Keratinocyte (primary cell): Measurements from ENCODE around the gene ROR2. TPM values are rescaled to one million over a fixed set of nuclear protein-coding genes. Genes with fewer than 3 reads are reported as not detected.

Experiments used
- DNase-seq: peaks from one replicate; pipeline ENCODE4 v3.0.0-alpha.2; 2011; ENCODE audit warnings: low read depth, missing footprints, low spot score
- FAIRE-seq: peaks from 2 replicates; lab custom pipeline; 2011; peaks lifted over from hg19 to GRCh38; lab: Jason Lieb, UNC
- H2AFZ ChIP-seq: 2 replicates; pipeline ENCODE4 v1.6.0; 2012; ENCODE audit warnings: low read length, control low read depth, inconsistent platforms; ENCODE audit not compliant: control insufficient read depth
- H3K27ac ChIP-seq: 2 replicates; pipeline ENCODE4 v1.5.1; 2011; ENCODE audit warnings: low read length; ENCODE audit not compliant: control insufficient read depth, insufficient read depth
- H3K27me3 ChIP-seq: 3 replicates; pipeline ENCODE4 v1.6.0; 2011; ENCODE audit warnings: low read length; ENCODE audit not compliant: control insufficient read depth, insufficient read depth; ENCODE audit errors: extremely low read depth
- H3K36me3 ChIP-seq, 2 experiments: 2 replicates in 1 of 2; 3 replicates in 1 of 2; pipeline ENCODE4 v1.5.1; 2011; ENCODE audit warnings: low read length in 2 of 2, mild to moderate bottlenecking in 1 of 2; ENCODE audit not compliant: control insufficient read depth in 2 of 2, insufficient read depth in 2 of 2; ENCODE audit errors: extremely low read depth in 1 of 2
- H3K4me1 ChIP-seq: 3 replicates; pipeline ENCODE4 v1.5.1; 2011; ENCODE audit warnings: low read length; ENCODE audit not compliant: control insufficient read depth, insufficient read depth; ENCODE audit errors: extremely low read depth
- H3K4me2 ChIP-seq: 3 replicates; pipeline ENCODE4 v1.6.0; 2011; ENCODE audit warnings: low read depth, low read length; ENCODE audit not compliant: control insufficient read depth, insufficient read depth; ENCODE audit errors: extremely low read depth
- H3K4me3 ChIP-seq, 3 experiments: fragments of 200-600 bp in 1 of 3; sonication (generic) in 1 of 3; 2 replicates in 2 of 3; 3 replicates in 1 of 3; pipeline ENCODE4 v1.5.1; 2011 to 2016; ENCODE audit warnings: low read length in 3 of 3, mild to moderate bottlenecking in 3 of 3, control low read depth in 2 of 3, inconsistent platforms in 1 of 3, low read depth in 1 of 3, mixed read lengths in 1 of 3, mixed run types in 1 of 3, moderate library complexity in 1 of 3; ENCODE audit not compliant: control insufficient read depth in 2 of 3, insufficient read depth in 2 of 3; ENCODE audit errors: extremely low read depth in 1 of 3
- H3K79me2 ChIP-seq: 2 replicates; pipeline ENCODE4 v1.6.0; 2012; ENCODE audit warnings: low read length; ENCODE audit not compliant: control insufficient read depth, insufficient read depth
- H3K9ac ChIP-seq: 3 replicates; pipeline ENCODE4 v1.6.0; 2011; ENCODE audit warnings: low read length; ENCODE audit not compliant: control insufficient read depth, insufficient read depth; ENCODE audit errors: extremely low read depth
- H3K9me1 ChIP-seq: 3 replicates; pipeline ENCODE4 v1.6.0; 2011; ENCODE audit warnings: low read length; ENCODE audit not compliant: control insufficient read depth, insufficient read depth; ENCODE audit errors: extremely low read depth
- H3K9me3 ChIP-seq: 2 replicates; pipeline ENCODE4 v1.5.1; 2012; ENCODE audit warnings: low read depth, low read length; ENCODE audit not compliant: control insufficient read depth
- H4K20me1 ChIP-seq: 3 replicates; pipeline ENCODE4 v1.6.0; 2011; ENCODE audit warnings: low read length; ENCODE audit not compliant: control insufficient read depth, insufficient read depth; ENCODE audit errors: extremely low read depth
- EZH2 ChIP-seq: IDR thresholded peaks from one replicate; pipeline ENCODE4 v1.6.1; 2012; ENCODE audit warnings: inconsistent platforms, mild to moderate bottlenecking, low read length, moderate library complexity
- dilution Hi-C: fragments of 300-500 bp; cut with MboI; formaldehyde crosslinking; loops from one replicate; pipeline ENCODE4 v1.7.0; 2020; ENCODE audit warnings: low sequenced_read_pairs; ENCODE audit not compliant: extremely low pct_ligation_motif_present
- polyA plus RNA-seq, 5 experiments: library from polyadenylated mRNA; depleted of rRNA in 3 of 5; stranded (reverse) in 3 of 5; stranded (forward) in 1 of 5; unstranded in 1 of 5; fragments of >200 nt; gene quantifications; 1 replicate in 1 of 5; 2 replicates in 3 of 5; 3 replicates in 1 of 5; pipeline versions ENCODE4 v1.2.1 to v1.2.3, GENCODE V29; 2011 to 2012; ENCODE audit warnings: missing spikeins in 2 of 5, low read depth in 1 of 5, low replicate concordance in 1 of 5
- TF ChIP-seq, protein P1 (sequence below), 3 experiments: IDR thresholded peaks in 1 of 3; conservative IDR thresholded peaks in 1 of 3; optimal IDR thresholded peaks in 1 of 3; 2 replicates in 2 of 3; 3 replicates in 1 of 3; pipeline versions ENCODE3 to v1.5.1; 2011; ENCODE audit warnings: low read length in 3 of 3, mild to moderate bottlenecking in 3 of 3, moderate library complexity in 2 of 3, control low read depth in 1 of 3, inconsistent platforms in 1 of 3; ENCODE audit not compliant: insufficient read depth in 2 of 3; ENCODE audit errors: extremely low read depth in 1 of 3

The ROR2 gene
- polyA plus RNA-seq, 1 donor (not counting 4 experiments of a cell fraction or from before 2014, with no cell fraction given) = 0.22 TPM

DNA sequence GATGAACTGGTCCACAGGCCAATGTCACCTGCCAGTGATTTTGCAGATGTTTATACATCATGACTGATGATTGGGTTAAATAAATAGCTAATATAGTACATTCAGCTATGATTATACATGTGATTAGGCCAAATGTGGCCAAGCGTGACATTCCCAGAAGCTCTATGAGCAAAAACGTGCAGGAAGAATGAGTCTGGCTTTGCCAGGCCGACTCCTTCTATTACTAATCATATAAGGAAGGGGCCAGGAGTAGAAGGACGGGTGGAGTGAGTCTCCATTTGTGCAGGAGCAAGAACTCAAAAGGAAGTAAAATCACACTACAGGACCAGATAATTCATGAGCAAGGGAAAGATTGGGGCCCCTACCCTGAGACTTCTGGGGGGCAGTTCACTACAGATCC is 178.2 kb downstream of the ROR2 start:
- H3K9me1 ChIP-seq = no peaks in the 10 kb centered on the region
- H3K9ac ChIP-seq = no peak overlapping the region
- FAIRE-seq (no peak), DNase-seq (no peak)
- peaks cover 11% of the 10 kb centered on the region for H3K27me3 ChIP-seq
- H3K36me3 ChIP-seq = no peaks in the 10 kb centered on the region
- H3K27ac ChIP-seq = no peak overlapping the region
- no peak for TF ChIP-seq EZH2
- TF ChIP-seq, protein P1, sequence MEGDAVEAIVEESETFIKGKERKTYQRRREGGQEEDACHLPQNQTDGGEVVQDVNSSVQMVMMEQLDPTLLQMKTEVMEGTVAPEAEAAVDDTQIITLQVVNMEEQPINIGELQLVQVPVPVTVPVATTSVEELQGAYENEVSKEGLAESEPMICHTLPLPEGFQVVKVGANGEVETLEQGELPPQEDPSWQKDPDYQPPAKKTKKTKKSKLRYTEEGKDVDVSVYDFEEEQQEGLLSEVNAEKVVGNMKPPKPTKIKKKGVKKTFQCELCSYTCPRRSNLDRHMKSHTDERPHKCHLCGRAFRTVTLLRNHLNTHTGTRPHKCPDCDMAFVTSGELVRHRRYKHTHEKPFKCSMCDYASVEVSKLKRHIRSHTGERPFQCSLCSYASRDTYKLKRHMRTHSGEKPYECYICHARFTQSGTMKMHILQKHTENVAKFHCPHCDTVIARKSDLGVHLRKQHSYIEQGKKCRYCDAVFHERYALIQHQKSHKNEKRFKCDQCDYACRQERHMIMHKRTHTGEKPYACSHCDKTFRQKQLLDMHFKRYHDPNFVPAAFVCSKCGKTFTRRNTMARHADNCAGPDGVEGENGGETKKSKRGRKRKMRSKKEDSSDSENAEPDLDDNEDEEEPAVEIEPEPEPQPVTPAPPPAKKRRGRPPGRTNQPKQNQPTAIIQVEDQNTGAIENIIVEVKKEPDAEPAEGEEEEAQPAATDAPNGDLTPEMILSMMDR (optimal IDR thresholded peaks at IDR 0.05 in 1 of 3, IDR thresholded peaks at IDR 0.05 in 1 of 3, conservative IDR thresholded peaks at IDR 0.05 in 1 of 3; ENCODE audit: extremely low read depth in 1 of 3, insufficient read depth in 2 of 3, low read length in 3 of 3) = no peak
- H3K79me2 ChIP-seq = no peaks in the 10 kb centered on the region
- no peak overlapping the region for H3K4me2 ChIP-seq
- no peaks in the 10 kb centered on the region for H4K20me1 ChIP-seq
- peaks cover 21% of the 10 kb centered on the region for H3K4me1 ChIP-seq
- no peak overlapping the region for H2AFZ ChIP-seq
- H3K9me3 ChIP-seq = no peaks in the 10 kb centered on the region
- dilution Hi-C loops = loop anchor here (10.0 kb wide), 1 partner anchor 253 kb away; no protein-coding TSS in a partner anchor
- no peak overlapping the region for H3K4me3 ChIP-seq

- no peak overlapping the region for H3K9ac ChIP-seq
- dilution Hi-C loops = loop anchor here (10.0 kb wide), 1 partner anchor 254 kb away; no protein-coding TSS in a partner anchor
- H3K9me1 ChIP-seq = no peaks in the 10 kb centered on the region
- peak overlapping the region in 1 of 3 experiments; percentile 17 for H3K4me3 ChIP-seq
- peaks cover 6% of the 10 kb centered on the region for H3K27me3 ChIP-seq
- peak; percentile 73 for FAIRE-seq
- H3K36me3 ChIP-seq = no peaks in the 10 kb centered on the region
- peak overlapping the region; percentile 37 for H3K27ac ChIP-seq
- H2AFZ ChIP-seq = no peak overlapping the region
- H3K4me2 ChIP-seq = peak overlapping the region; percentile 60
- H3K4me1 ChIP-seq = peaks cover 21% of the 10 kb centered on the region
- H4K20me1 ChIP-seq = no peaks in the 10 kb centered on the region
- no peaks in the 10 kb centered on the region for H3K9me3 ChIP-seq
- no peak for DNase-seq
- H3K79me2 ChIP-seq = no peaks in the 10 kb centered on the region
- TF ChIP-seq EZH2 = no peak
- TF ChIP-seq, protein P1 (optimal IDR thresholded peaks at IDR 0.05 in 1 of 3, IDR thresholded peaks at IDR 0.05 in 1 of 3, conservative IDR thresholded peaks at IDR 0.05 in 1 of 3; ENCODE audit: extremely low read depth in 1 of 3, insufficient read depth in 2 of 3, low read length in 3 of 3) = peak; percentile 28 to 33 (median 32)
These were observed 179.0 kb downstream of the ROR2 start for GRCh38 chr9:91771027-91771426.
